ENCODE measurements around the gene RSPO1. TPM values are rescaled to one million over a fixed set of nuclear protein-coding genes. Genes with fewer than 3 reads are reported as not detected.
"Not testable (repeated sequence)": the region's sequence is repeated elsewhere in the genome, so short reads cannot be mapped to it uniquely, and the experiment has no call there.

RSPO1 gene
- total RNA-seq, result not detected

DNA sequence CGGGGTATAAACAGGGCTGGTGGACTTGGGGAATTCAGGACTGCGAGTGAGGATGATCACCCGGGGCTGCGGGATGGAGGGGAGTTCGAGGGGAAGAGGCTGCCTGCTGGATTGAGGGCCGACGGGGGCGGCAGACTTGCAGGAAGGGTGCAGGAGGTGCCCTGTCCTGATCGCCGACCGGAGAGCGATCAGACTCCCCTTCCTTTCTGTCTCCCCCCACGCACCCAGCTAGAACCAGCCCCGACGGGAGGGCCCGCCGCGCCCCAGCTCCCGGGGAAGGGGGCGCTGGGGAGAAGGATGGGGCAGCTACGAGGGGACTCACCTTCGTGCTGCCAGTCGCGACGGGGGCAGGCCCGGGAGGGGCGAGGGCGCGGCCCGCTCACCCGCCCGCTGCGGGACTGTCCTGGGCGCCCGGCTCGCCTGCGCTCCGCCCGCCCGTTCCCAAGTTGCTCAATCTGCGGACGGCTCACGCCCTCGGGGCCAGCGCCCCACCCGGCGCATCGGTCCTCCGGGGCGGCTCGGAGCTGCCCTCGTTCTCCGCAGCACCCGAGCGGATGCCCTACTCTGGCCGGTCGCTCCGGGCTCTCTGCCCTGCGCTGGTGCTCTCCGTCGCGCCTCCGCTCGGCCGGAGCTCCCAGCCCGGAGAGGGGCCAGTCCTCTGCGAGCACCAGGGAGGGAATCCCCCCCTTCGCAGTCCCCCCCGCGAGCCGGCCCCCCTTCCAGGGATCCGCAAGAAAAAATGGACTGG is at the start of gene RSPO1:
RSPO1 (minus strand) TSS at position 649 of the 748 bp plus-strand sequence. CDS start 5,231 bp downstream, outside the sequence.
- Mint-ChIP-seq H3K9me3 (no peaks in the 10 kb centered on the region), H3K27ac (no peak within 1 kb of the TSS), H3K36me3 (ENCODE audit: low read depth) (no peaks in the 10 kb centered on the region), H3K27me3 (peaks cover 73% of the 10 kb centered on the region), H3K4me3 (no peak within 1 kb of the TSS), H3K4me1 (peaks cover 6% of the 10 kb centered on the region)
- POLR2A ChIA-PET, result no interaction called here
- DNase-seq, result no peak
- CTCF ChIA-PET, result interaction anchor here (1.3 kb wide), 1 partner anchor 120 kb away, joined by 3 read pairs; the partner anchor contains the start of gene MEAF6

GRCh38 chr1:37684182-37684581 is 49.5 kb upstream of the RSPO1 start:
- Mint-ChIP-seq H3K4me1 (peaks cover 20% of the 10 kb centered on the region), H3K36me3 (ENCODE audit: low read depth) (peaks cover 37% of the 10 kb centered on the region)
- DNase-seq, H3K27ac Mint-ChIP-seq, H3K27me3 Mint-ChIP-seq, H3K4me3 Mint-ChIP-seq, H3K9me3 Mint-ChIP-seq: not testable (repeated sequence)
- POLR2A ChIA-PET, result interaction anchor here (0.6 kb wide), 1 partner anchor 81 kb away, joined by 13 read pairs; no protein-coding TSS in a partner anchor
- CTCF ChIA-PET, result interaction anchor here (0.9 to 1.0 kb wide), 2 partner anchors 8 to 15 kb away, joined by 3 read pairs; no protein-coding TSS in a partner anchor

GRCh38 chr1:37682334-37682987 is 47.8 kb upstream of the RSPO1 start:
- H3K4me1 Mint-ChIP-seq, result peaks cover 6% of the 10 kb centered on the region
- no peaks in the 10 kb centered on the region for H3K9me3 Mint-ChIP-seq
- POLR2A ChIA-PET, result interaction anchor here (0.6 kb wide), 1 partner anchor 70 kb away, joined by 3 read pairs; no protein-coding TSS in a partner anchor
- CTCF ChIA-PET, result interaction anchor here (0.5 to 2.7 kb wide), 15 partner anchors 10 to 246 kb away, joined by 3 to 10 read pairs (median 3); partner anchors contain the start of genes CDCA8 and GNL2
- H3K4me3 Mint-ChIP-seq, result no peak overlapping the region
- DNase-seq, result peak; percentile 83
- peaks cover 28% of the 10 kb centered on the region for H3K36me3 Mint-ChIP-seq (ENCODE audit: low read depth)
- H3K27me3 Mint-ChIP-seq, result no peaks in the 10 kb centered on the region
- H3K27ac Mint-ChIP-seq, result no peak overlapping the region

DNA sequence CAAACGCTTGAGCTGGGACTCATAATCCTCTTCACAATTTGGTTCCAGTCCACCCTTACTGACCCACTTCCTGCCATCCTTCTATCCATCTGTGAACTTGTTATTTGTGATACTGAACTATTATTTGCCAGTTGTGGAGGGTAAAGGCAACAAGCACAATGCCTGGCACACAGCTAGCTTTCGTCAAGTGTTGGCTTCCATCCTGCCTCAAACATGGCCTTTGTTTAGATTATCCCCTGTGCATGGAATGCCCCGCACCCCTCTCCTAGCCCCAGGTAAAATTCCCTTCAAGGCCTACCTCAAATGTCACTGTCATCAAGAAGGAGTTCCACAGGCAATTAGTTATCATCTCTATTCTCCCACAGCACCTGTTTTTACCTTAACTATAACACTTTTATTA is 46.2 kb upstream of the RSPO1 start:
- CTCF ChIA-PET, result interaction anchor here (1.2 to 2.7 kb wide), 5 partner anchors 9 to 118 kb away, joined by 3 to 10 read pairs (median 4); partner anchors contain the start of gene GNL2
- Mint-ChIP-seq H3K36me3 (ENCODE audit: low read depth) (peaks cover 26% of the 10 kb centered on the region), H3K4me3 (no peak overlapping the region), H3K27ac (no peak overlapping the region), H3K4me1 (peaks cover 6% of the 10 kb centered on the region), H3K9me3 (no peaks in the 10 kb centered on the region), H3K27me3 (peaks cover 10% of the 10 kb centered on the region)
- DNase-seq, result no peak
- POLR2A ChIA-PET, result no interaction called here

- ChIA-PET POLR2A (no interaction called here), CTCF (interaction anchor here (1.3 to 1.6 kb wide), 2 partner anchors 14 to 218 kb away, joined by 3 to 5 read pairs; partner anchors contain the start of gene CDCA8)
- H3K4me3 Mint-ChIP-seq, result no peak overlapping the region
- H3K4me1 Mint-ChIP-seq, result peaks cover 25% of the 10 kb centered on the region
- peaks cover 10% of the 10 kb centered on the region for H3K36me3 Mint-ChIP-seq (ENCODE audit: low read depth)
- H3K27me3 Mint-ChIP-seq, result peaks cover 22% of the 10 kb centered on the region
- no peak for DNase-seq
- H3K9me3 Mint-ChIP-seq, result no peaks in the 10 kb centered on the region
- no peak overlapping the region for H3K27ac Mint-ChIP-seq
Measured at GRCh38 chr1:37677808-37678207, 43.1 kb upstream of the RSPO1 start.

DNA sequence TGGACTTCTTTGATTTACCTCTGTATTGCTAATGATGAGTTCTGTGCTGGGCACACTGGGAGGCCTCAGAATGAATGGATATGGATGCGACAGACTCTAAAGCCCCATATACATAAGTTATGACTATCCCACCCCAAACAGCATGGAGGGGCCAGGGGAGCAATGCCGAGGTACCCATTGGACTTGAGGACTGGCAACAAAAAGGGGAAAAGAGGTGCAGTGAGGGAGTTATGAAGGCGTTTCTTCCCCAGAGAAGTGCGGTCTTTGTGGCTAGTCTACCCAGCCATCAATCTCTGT is 42.4 kb upstream of the RSPO1 start:
- CTCF ChIA-PET, result interaction anchor here (1.2 kb wide), 1 partner anchor 14 kb away, joined by 3 read pairs; a partner anchor contains a TSS
- POLR2A ChIA-PET, result no interaction called here
- Mint-ChIP-seq H3K4me3 (no peak overlapping the region), H3K9me3 (no peaks in the 10 kb centered on the region), H3K36me3 (ENCODE audit: low read depth) (peaks cover 5% of the 10 kb centered on the region), H3K27me3 (peaks cover 29% of the 10 kb centered on the region), H3K27ac (no peak overlapping the region), H3K4me1 (peaks cover 25% of the 10 kb centered on the region)
- DNase-seq, result no peak

DNA sequence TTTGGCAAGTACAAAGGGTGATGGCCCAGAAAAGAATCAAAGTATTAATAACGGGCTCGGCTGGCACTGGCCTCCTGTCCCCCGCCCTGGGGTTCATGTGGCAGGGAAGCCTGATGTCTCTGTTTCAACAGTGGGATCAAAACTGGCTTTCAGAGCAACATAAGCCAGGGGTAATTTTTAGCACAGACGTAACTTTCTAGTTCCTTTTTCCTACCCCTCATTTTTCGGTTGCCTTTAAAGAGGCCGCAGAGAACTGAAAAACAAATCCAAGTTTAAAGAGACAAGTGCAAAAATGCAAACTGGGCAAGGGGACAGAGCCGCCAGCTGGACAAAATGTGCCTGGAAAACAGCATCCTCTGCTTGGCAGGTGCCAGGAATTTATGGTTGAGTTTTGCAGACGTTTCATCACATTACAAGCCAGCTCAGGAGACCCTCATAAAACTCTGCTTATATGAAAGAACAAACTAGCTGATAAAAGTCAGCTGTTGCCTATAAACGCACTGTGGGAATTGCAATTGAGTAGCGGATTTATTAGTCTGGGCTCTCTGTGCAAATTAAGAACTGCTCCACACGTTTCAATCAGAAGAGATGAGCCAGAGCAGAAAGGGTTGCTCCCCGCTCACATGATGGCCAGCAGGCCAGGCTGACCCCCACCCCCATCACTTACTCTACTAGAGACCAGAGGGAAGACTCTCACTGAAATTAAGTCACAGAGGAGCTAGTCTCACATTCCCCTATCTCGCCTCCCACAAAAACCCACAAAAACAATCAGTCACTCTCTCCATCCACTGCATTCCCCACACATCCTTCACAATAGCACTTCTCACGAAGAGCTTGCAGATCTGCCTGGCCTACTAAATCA is 41.8 kb upstream of the RSPO1 start:
- POLR2A ChIA-PET, result no interaction called here
- Mint-ChIP-seq H3K4me3 (no peak overlapping the region), H3K27me3 (peaks cover 34% of the 10 kb centered on the region), H3K9me3 (no peaks in the 10 kb centered on the region), H3K4me1 (peaks cover 24% of the 10 kb centered on the region), H3K36me3 (ENCODE audit: low read depth) (peaks cover 4% of the 10 kb centered on the region), H3K27ac (no peak overlapping the region)
- DNase-seq, result no peak
- CTCF ChIA-PET, result interaction anchor here (0.9 to 1.2 kb wide), 2 partner anchors 14 to 214 kb away, joined by 3 to 4 read pairs; a partner anchor contains a TSS

DNA sequence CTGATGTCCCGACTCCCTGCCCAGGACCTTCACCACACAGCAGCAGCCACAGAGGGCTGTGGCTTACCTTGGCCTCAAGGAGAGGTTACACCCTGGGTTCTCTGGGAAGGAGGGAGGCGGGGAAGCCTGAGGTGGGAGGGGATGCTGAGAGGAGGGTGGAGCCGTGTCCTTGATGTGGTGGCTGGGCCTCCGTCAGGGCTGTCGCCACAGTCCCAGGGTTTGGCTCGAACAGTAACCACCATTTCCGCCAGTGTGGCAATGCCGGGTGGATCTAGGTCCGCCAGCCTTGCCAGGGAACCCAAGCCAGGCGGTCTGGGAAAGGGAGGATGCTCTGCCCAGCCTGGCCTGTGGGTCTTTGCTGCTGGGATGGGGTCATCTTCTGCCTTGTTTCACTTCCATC is 39.2 kb upstream of the RSPO1 start:
- peak overlapping the region; percentile 48 for H3K4me3 Mint-ChIP-seq
- CTCF ChIA-PET, result interaction anchor here (1.3 to 1.6 kb wide), 2 partner anchors 11 to 186 kb away, joined by 3 to 4 read pairs; no protein-coding TSS in a partner anchor

GRCh38 chr1:37672136-37672870 is 37.6 kb upstream of the RSPO1 start:
- Mint-ChIP-seq H3K4me1 (peaks cover 24% of the 10 kb centered on the region), H3K9me3 (no peaks in the 10 kb centered on the region), H3K4me3 (no peak overlapping the region), H3K27me3 (peaks cover 42% of the 10 kb centered on the region), H3K27ac (no peak overlapping the region), H3K36me3 (ENCODE audit: low read depth) (no peaks in the 10 kb centered on the region)
- DNase-seq, result no peak
- POLR2A ChIA-PET, result interaction anchor here (0.7 kb wide), 1 partner anchor 68 kb away, joined by 5 read pairs; no protein-coding TSS in a partner anchor
- CTCF ChIA-PET, result no interaction called here

More for the DNA sequence above, 39.2 kb upstream of the RSPO1 start:
- POLR2A ChIA-PET, result no interaction called here
- no peaks in the 10 kb centered on the region for H3K36me3 Mint-ChIP-seq (ENCODE audit: low read depth)
- H3K27me3 Mint-ChIP-seq, result peaks cover 38% of the 10 kb centered on the region
- peak overlapping the region; percentile 26 for H3K27ac Mint-ChIP-seq
- H3K9me3 Mint-ChIP-seq, result no peaks in the 10 kb centered on the region
- H3K4me1 Mint-ChIP-seq, result peaks cover 24% of the 10 kb centered on the region
- DNase-seq, result peak; percentile 90

- Mint-ChIP-seq H3K27ac (no peak overlapping the region), H3K27me3 (peaks cover 43% of the 10 kb centered on the region), H3K36me3 (ENCODE audit: low read depth) (no peaks in the 10 kb centered on the region), H3K4me3 (no peak overlapping the region), H3K4me1 (peaks cover 24% of the 10 kb centered on the region), H3K9me3 (no peaks in the 10 kb centered on the region)
- no peak for DNase-seq
- POLR2A ChIA-PET, result no interaction called here
- CTCF ChIA-PET, result interaction anchor here (1.0 kb wide), 1 partner anchor 20 kb away, joined by 4 read pairs; the partner anchor contains the start of gene CDCA8
Measured at GRCh38 chr1:37671261-37671660, 36.6 kb upstream of the RSPO1 start.

DNA sequence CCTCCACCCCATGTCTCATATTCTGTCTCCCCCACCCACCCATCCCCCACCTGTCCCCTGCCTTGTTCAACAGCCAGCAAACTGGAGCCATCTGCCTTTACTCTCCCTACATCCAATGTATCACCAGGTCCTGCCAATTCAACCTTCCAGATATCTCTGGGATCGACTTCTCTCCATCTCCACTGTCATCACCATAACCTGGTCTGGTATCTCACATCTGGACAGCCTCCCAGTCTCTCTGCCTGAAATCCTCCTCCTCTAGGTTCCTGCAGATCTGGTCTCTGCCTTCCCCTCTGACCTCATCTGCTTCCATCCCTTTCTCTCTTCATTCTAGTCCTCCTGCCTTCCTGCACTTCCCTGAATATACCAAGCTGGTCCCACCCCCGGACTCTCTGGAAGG is 35.4 kb upstream of the RSPO1 start:
- H3K36me3 Mint-ChIP-seq (ENCODE audit: low read depth), result no peaks in the 10 kb centered on the region
- H3K27me3 Mint-ChIP-seq, result peaks cover 37% of the 10 kb centered on the region
- CTCF ChIA-PET, result no interaction called here
- H3K27ac Mint-ChIP-seq, result no peak overlapping the region
- no peak for DNase-seq
- H3K4me1 Mint-ChIP-seq, result peaks cover 19% of the 10 kb centered on the region
- no peak overlapping the region for H3K4me3 Mint-ChIP-seq
- no peaks in the 10 kb centered on the region for H3K9me3 Mint-ChIP-seq
- POLR2A ChIA-PET, result no interaction called here
